ENCODE results near the gene SYCP3.

DNA sequence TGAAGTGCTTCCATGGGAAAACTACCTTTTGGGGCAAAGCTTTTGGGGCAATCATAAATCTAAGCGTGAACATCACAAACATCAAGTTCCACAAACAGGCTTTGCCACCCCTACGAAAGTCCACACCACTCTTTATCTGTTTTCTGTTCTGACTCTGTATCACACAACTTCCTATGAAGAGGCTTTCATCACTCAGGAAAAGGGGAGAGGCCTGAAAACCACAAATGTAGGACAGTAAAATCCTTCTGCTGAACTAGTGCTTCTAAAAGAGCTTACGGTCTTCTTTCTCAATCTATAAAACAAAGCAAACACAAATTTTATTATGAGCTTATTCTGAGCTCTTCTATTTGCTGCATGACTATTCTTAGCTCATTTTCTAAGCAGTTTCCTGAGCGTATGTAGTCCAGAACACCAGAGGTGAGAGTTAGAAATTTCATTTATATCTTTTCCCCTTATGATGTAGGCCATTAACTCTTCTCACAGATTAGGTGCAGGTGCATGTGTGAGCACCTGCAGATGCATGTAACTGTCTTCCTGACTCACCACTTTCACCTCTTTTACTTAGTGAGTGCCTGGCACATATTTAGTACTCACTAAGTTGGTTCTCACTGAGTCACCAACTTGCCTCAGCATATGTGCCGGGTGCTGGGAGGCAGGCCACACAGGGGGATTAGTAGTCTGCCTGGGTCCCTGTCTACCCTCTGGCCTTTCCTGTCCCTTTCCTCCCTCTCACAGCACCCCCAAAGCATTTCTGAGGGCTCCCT lies 32.9 kb upstream of the SYCP3 start:
- TF ChIP-seq EZH2 (IDR thresholded peaks at IDR 0.05; ENCODE audit: insufficient read depth, poor library complexity, severe bottlenecking) (no peak), EZH2phosphoT487 (IDR thresholded peaks at IDR 0.05; ENCODE audit: insufficient read depth, low read depth) (no peak)

Data from GM23248 (cell line).